DND-41 (cell line): ENCODE measurements around the gene CFAP299.

Experiments
- ATAC-seq: fragments of 200-7000 bp; cut with Tn5 transposase; 3 replicates; pipeline ENCODE4 v1.9.1; 2021; ENCODE audit warnings: low read depth; ENCODE audit not compliant: insufficient read depth
- DNase-seq: peaks from one replicate; pipeline ENCODE4 v3.0.0-alpha.2; 2020
- H2AFZ ChIP-seq: 2 replicates; pipeline ENCODE4 v1.6.0; 2012; ENCODE audit warnings: low read depth, low read length
- H3K27ac ChIP-seq: 2 replicates; pipeline ENCODE4 v1.5.1; 2012; ENCODE audit warnings: low read length, inconsistent platforms
- H3K27me3 ChIP-seq: fragments of 200-600 bp; sonication (generic); 2 replicates; pipeline ENCODE4 v1.6.0; 2012; ENCODE audit warnings: low read length, mild to moderate bottlenecking, inconsistent platforms; ENCODE audit not compliant: insufficient read depth, poor library complexity
- H3K36me3 ChIP-seq: 2 replicates; pipeline ENCODE4 v1.5.1; 2012; ENCODE audit warnings: low read length, inconsistent platforms; ENCODE audit not compliant: insufficient read depth
- H3K4me1 ChIP-seq: 2 replicates; pipeline ENCODE4 v1.5.1; 2012; ENCODE audit warnings: mild to moderate bottlenecking, low read length; ENCODE audit not compliant: insufficient read depth
- H3K4me2 ChIP-seq: 2 replicates; pipeline ENCODE4 v1.6.0; 2012; ENCODE audit warnings: mild to moderate bottlenecking, moderate library complexity, low read length, inconsistent platforms; ENCODE audit not compliant: insufficient read depth
- H3K4me3 ChIP-seq, 2 experiments: fragments of 200-600 bp in 1 of 2; shearing (Covaris generic) in 1 of 2; 2 replicates each; pipeline ENCODE4 v1.5.1; 2012 to 2016; ENCODE audit warnings: inconsistent platforms in 2 of 2, low read length in 2 of 2, mild to moderate bottlenecking in 2 of 2, low read depth in 1 of 2, moderate library complexity in 1 of 2
- H3K79me2 ChIP-seq: 2 replicates; pipeline ENCODE4 v1.6.0; 2012; ENCODE audit warnings: low read length, inconsistent platforms; ENCODE audit not compliant: insufficient read depth
- H3K9ac ChIP-seq: 2 replicates; pipeline ENCODE4 v1.6.0; 2012; ENCODE audit warnings: low read depth, mild to moderate bottlenecking, inconsistent platforms, low read length, moderate library complexity
- H3K9me3 ChIP-seq: 2 replicates; pipeline ENCODE4 v1.5.1; 2012; ENCODE audit warnings: low read length, moderate library complexity, mild to moderate bottlenecking, inconsistent platforms; ENCODE audit not compliant: insufficient read depth, severe bottlenecking
- H4K20me1 ChIP-seq: 2 replicates; pipeline ENCODE4 v1.6.0; 2012; ENCODE audit warnings: low read length; ENCODE audit not compliant: insufficient read depth
- CTCF ChIP-seq: IDR thresholded peaks from 2 replicates; pipeline ENCODE4 v1.5.1; 2012; ENCODE audit warnings: borderline replicate concordance, low read length, moderate library complexity, mild to moderate bottlenecking; ENCODE audit not compliant: poor library complexity, severe bottlenecking; ENCODE audit errors: extremely low read depth
- EZH2 ChIP-seq: IDR thresholded peaks from 3 replicates; pipeline ENCODE4 v1.6.1; 2012; ENCODE audit warnings: borderline replicate concordance, low read depth, mild to moderate bottlenecking, moderate library complexity, low read length, inconsistent platforms; ENCODE audit not compliant: severe bottlenecking

Gene CFAP299

GRCh38 chr4:80360900-80361299 lies 25.4 kb downstream of the CFAP299 start:
- H3K4me1 ChIP-seq = peaks cover 15% of the 10 kb centered on the region
- no peaks in the 10 kb centered on the region for H4K20me1 ChIP-seq
- DNase-seq (no peak), ATAC-seq (no peak)
- no peaks in the 10 kb centered on the region for H3K79me2 ChIP-seq
- H3K9me3 ChIP-seq = no peaks in the 10 kb centered on the region
- no peak overlapping the region for H3K9ac ChIP-seq
- peaks cover 6% of the 10 kb centered on the region for H3K27me3 ChIP-seq
- H3K36me3 ChIP-seq = no peaks in the 10 kb centered on the region
- no peak overlapping the region for H3K27ac ChIP-seq
- H3K4me2 ChIP-seq = no peak overlapping the region
- H3K4me3 ChIP-seq = no peak overlapping the region
- TF ChIP-seq EZH2 = no peak
- no peak for TF ChIP-seq CTCF
- no peak overlapping the region for H2AFZ ChIP-seq

GRCh38 chr4:80361329-80361900 lies 25.9 kb downstream of the CFAP299 start:
- TF ChIP-seq CTCF (peak; percentile 59), EZH2 (no peak)
- Histone ChIP-seq H3K27ac (no peak overlapping the region), H3K9me3 (no peaks in the 10 kb centered on the region), H3K4me2 (no peak overlapping the region), H3K4me1 (peaks cover 15% of the 10 kb centered on the region), H3K9ac (no peak overlapping the region), H3K79me2 (no peaks in the 10 kb centered on the region), H4K20me1 (no peaks in the 10 kb centered on the region), H2AFZ (no peak overlapping the region), H3K27me3 (peaks cover 6% of the 10 kb centered on the region), H3K36me3 (no peaks in the 10 kb centered on the region), H3K4me3 (no peak overlapping the region)
- DNase-seq (no peak), ATAC-seq (no peak)

- H3K4me1 ChIP-seq = peaks cover 15% of the 10 kb centered on the region
- H3K4me2 ChIP-seq = no peak overlapping the region
- H2AFZ ChIP-seq = no peak overlapping the region
- H3K79me2 ChIP-seq = no peaks in the 10 kb centered on the region
- no peaks in the 10 kb centered on the region for H3K36me3 ChIP-seq
- H4K20me1 ChIP-seq = no peaks in the 10 kb centered on the region
- no peak overlapping the region for H3K27ac ChIP-seq
- H3K4me3 ChIP-seq = no peak overlapping the region
- peaks cover 6% of the 10 kb centered on the region for H3K27me3 ChIP-seq
- H3K9me3 ChIP-seq = no peaks in the 10 kb centered on the region
- no peak overlapping the region for H3K9ac ChIP-seq
- peak; percentile 48 for DNase-seq
- ATAC-seq = no peak
- TF ChIP-seq EZH2 (no peak), CTCF (peak; percentile 69)
Observed at GRCh38 chr4:80362578-80363181, 27.1 kb downstream of the CFAP299 start.
